GM10847 (cell line): ENCODE measurements around the gene AMZ1.

Experiments used
- POLR2A ChIP-seq: IDR thresholded peaks from 2 replicates; pipeline ENCODE4 v1.6.1; 2011; ENCODE audit not compliant: insufficient read length; ENCODE audit errors: extremely low read depth

The AMZ1 gene

GRCh38 chr7:2758673-2759616, 70.9 kb downstream of the AMZ1 start:
- no peak for TF ChIP-seq POLR2A

GRCh38 chr7:2759736-2760097, 71.7 kb downstream of the AMZ1 start:
- no peak for TF ChIP-seq POLR2A

- TF ChIP-seq POLR2A: no peak
Observed at GRCh38 chr7:2760098-2760889, 72.3 kb downstream of the AMZ1 start.

GRCh38 chr7:2761131-2761624, 73.2 kb downstream of the AMZ1 start:
- no peak for TF ChIP-seq POLR2A

GRCh38 chr7:2761801-2762497, 73.9 kb downstream of the AMZ1 start:
- TF ChIP-seq POLR2A: no peak

- TF ChIP-seq POLR2A: no peak
Observed at GRCh38 chr7:2763597-2763996, 75.6 kb downstream of the AMZ1 start.

GRCh38 chr7:2764621-2765020, 76.6 kb downstream of the AMZ1 start:
- TF ChIP-seq POLR2A: no peak
